Liver (tissue), 3 donors: ENCODE measurements around the gene RAN.

ENCODE experiments used
- CTCF ChIP-seq: fragments of 150-350 bp; IDR thresholded peaks from 2 replicates; pipeline ENCODE4 v1.5.1; 2017; ENCODE audit warnings: improper control_type of control experiment, low read depth, low read length; ENCODE audit not compliant: missing input control
- EGR1 ChIP-seq, 2 donors: IDR thresholded peaks; 2 replicates each; pipeline ENCODE4 v1.6.1; 2016 to 2018; ENCODE audit warnings: antibody characterized with exemption in 2 of 2, low read depth in 2 of 2
- HNF4G ChIP-seq: IDR thresholded peaks from 2 replicates; pipeline ENCODE4 v1.6.1; 2016; ENCODE audit warnings: antibody characterized with exemption
- RAD21 ChIP-seq, 2 donors: IDR thresholded peaks; 2 replicates each; pipeline ENCODE4 v1.6.1; 2016; ENCODE audit warnings: antibody characterized with exemption in 2 of 2, mild to moderate bottlenecking in 2 of 2
- REST ChIP-seq: IDR thresholded peaks from 2 replicates; pipeline ENCODE4 v1.6.1; 2016; ENCODE audit warnings: antibody characterized with exemption, mild to moderate bottlenecking
- TAF1 ChIP-seq: conservative IDR thresholded peaks from 2 replicates; pipeline ENCODE4 v1.6.1; 2016; ENCODE audit warnings: antibody characterized with exemption, mild to moderate bottlenecking
- ZBTB33 ChIP-seq: IDR thresholded peaks from 2 replicates; pipeline ENCODE4 v1.6.1; 2016; ENCODE audit warnings: antibody characterized with exemption
- donor health status: healthy.
- donor health status: healthy.

GRCh38 chr12:130870442-130871285 lies 1.2 kb upstream of the RAN start:
- TF ChIP-seq HNF4G (no peak), CTCF (peak; percentile 50), RAD21 (IDR thresholded peaks at IDR 0.05) (peak; percentile 52 to 72), REST (peak; percentile 23), EGR1 (IDR thresholded peaks at IDR 0.05; ENCODE audit: low read depth in 2 of 2) (no peak), ZBTB33 (no peak), TAF1 (no peak)
